Cardiac muscle cell (in vitro differentiated cells and primary cell): ENCODE data around the gene COQ2. TPM values are rescaled to one million over a fixed set of nuclear protein-coding genes. Genes with fewer than 3 reads are reported as not detected.
"Not testable (repeated sequence)": the region's sequence is repeated elsewhere in the genome, so short reads cannot be mapped to it uniquely, and the experiment has no call there.

Experiments
- DNase-seq, 2 donors: peaks; one replicate each; pipeline versions ENCODE4 v3.0.0 to v3.0.0-alpha.2; 2010 to 2017; ENCODE audit warnings: low read depth in 1 of 2, low spot score in 1 of 2
- H3K27ac ChIP-seq: fragments of 200-600 bp; sonication (generic); 2 replicates; pipeline ENCODE4 v1.5.1; 2016
- H3K27me3 ChIP-seq: fragments of 200-600 bp; sonication (generic); 2 replicates; pipeline ENCODE4 v1.6.0; 2016; ENCODE audit warnings: control low read depth
- H3K36me3 ChIP-seq: fragments of 200-600 bp; sonication (generic); 2 replicates; pipeline ENCODE4 v1.5.1; 2016; ENCODE audit warnings: control low read depth
- H3K4me1 ChIP-seq: fragments of 200-600 bp; sonication (generic); 2 replicates; pipeline ENCODE4 v1.8.1; 2017; ENCODE audit warnings: low read depth, mild to moderate bottlenecking, mixed run types
- H3K4me3 ChIP-seq: fragments of 200-600 bp; sonication (generic); 2 replicates; pipeline ENCODE4 v1.5.1; 2016; ENCODE audit warnings: mild to moderate bottlenecking
- H3K9me3 ChIP-seq: fragments of 200-600 bp; sonication (generic); 2 replicates; pipeline ENCODE4 v1.5.1; 2017; ENCODE audit warnings: low read depth, mild to moderate bottlenecking, control low read depth
- CTCF ChIP-seq: IDR thresholded peaks from 2 replicates; pipeline ENCODE4 v1.5.1; 2012; ENCODE audit warnings: low read depth, mild to moderate bottlenecking, low read length
- polyA plus RNA-seq: library from polyadenylated mRNA; unstranded; fragments of >200 nt; fragmentation: Nextera tagmentation; extraction: Ambion mirVana; gene quantifications from 2 replicates; pipeline ENCODE4 v1.2.1, GENCODE V29; 2016
- total RNA-seq: library from RNA; depleted of rRNA; stranded (reverse); fragments of >200 nt; gene quantifications from 2 replicates; pipeline ENCODE4 v1.2.3, GENCODE V29; 2016

The COQ2 gene
- total and polyA plus RNA-seq, 2 experiments from 2014 or later, result 6.1 to 20.0 TPM

GRCh38 chr4:83240379-83240875 is 44.2 kb downstream of the COQ2 start:
- Histone ChIP-seq H3K36me3 (no peaks in the 10 kb centered on the region), H3K4me3 (no peak overlapping the region), H3K27ac (no peak overlapping the region), H3K4me1 (no peaks in the 10 kb centered on the region), H3K27me3 (no peaks in the 10 kb centered on the region), H3K9me3 (no peaks in the 10 kb centered on the region)
- no peak for TF ChIP-seq CTCF
- DNase-seq, result no peak

GRCh38 chr4:83238393-83239248 is 46.0 kb downstream of the COQ2 start:
- no peak for DNase-seq
- Histone ChIP-seq H3K36me3 (no peaks in the 10 kb centered on the region), H3K4me1 (no peaks in the 10 kb centered on the region), H3K27me3 (no peaks in the 10 kb centered on the region), H3K27ac (no peak overlapping the region), H3K4me3 (no peak overlapping the region), H3K9me3 (no peaks in the 10 kb centered on the region)
- no peak for TF ChIP-seq CTCF

GRCh38 chr4:83237591-83237990 is 47.0 kb downstream of the COQ2 start:
- Histone ChIP-seq H3K4me1 (no peaks in the 10 kb centered on the region), H3K36me3 (no peaks in the 10 kb centered on the region), H3K27me3 (no peaks in the 10 kb centered on the region), H3K4me3 (no peak overlapping the region), H3K27ac (no peak overlapping the region), H3K9me3 (no peaks in the 10 kb centered on the region)
- no peak for DNase-seq
- no peak for TF ChIP-seq CTCF

GRCh38 chr4:83235645-83236133 is 48.9 kb downstream of the COQ2 start:
- not testable (repeated sequence) for H3K36me3 ChIP-seq, H3K27ac ChIP-seq

GRCh38 chr4:83234902-83235644 is 49.5 kb downstream of the COQ2 start:
- no peak overlapping the region for H3K4me3 ChIP-seq
- no peaks in the 10 kb centered on the region for H3K36me3 ChIP-seq
- no peak for DNase-seq
- H3K27ac ChIP-seq, result no peak overlapping the region
- no peaks in the 10 kb centered on the region for H3K4me1 ChIP-seq
- no peak for TF ChIP-seq CTCF
- no peaks in the 10 kb centered on the region for H3K9me3 ChIP-seq
- no peaks in the 10 kb centered on the region for H3K27me3 ChIP-seq

More at GRCh38 chr4:83235645-83236133, 48.9 kb downstream of the COQ2 start:
- H3K9me3 ChIP-seq, H3K4me1 ChIP-seq, H3K4me3 ChIP-seq, H3K27me3 ChIP-seq, DNase-seq: not testable (repeated sequence)

GRCh38 chr4:83234387-83234786 is 50.2 kb downstream of the COQ2 start:
- not testable (repeated sequence) for DNase-seq, H3K27me3 ChIP-seq, H3K4me1 ChIP-seq, H3K27ac ChIP-seq, H3K36me3 ChIP-seq, H3K4me3 ChIP-seq, H3K9me3 ChIP-seq
